ENCODE measurements around the gene IRGQ.

IRGQ gene

DNA sequence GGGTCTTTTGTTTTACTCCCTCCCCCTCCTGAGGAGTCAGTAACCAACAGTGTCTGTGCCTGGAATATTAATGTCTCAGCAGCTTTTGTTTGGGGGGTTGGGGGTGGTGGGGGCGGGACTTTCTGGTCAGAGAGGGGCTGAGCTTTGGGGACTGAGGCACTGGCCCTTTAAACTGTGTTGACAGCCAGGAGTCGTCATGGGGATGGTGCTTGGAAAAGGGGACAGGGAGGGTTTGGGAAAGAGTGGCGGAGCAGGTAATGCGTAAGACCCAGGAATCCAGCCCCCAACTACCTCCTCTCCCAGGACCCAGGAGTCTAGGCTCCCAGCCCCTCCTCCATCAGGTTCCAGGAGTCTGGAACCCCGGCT lies 38.6 kb upstream of the IRGQ start:
- DNase-seq = no peak

DNA sequence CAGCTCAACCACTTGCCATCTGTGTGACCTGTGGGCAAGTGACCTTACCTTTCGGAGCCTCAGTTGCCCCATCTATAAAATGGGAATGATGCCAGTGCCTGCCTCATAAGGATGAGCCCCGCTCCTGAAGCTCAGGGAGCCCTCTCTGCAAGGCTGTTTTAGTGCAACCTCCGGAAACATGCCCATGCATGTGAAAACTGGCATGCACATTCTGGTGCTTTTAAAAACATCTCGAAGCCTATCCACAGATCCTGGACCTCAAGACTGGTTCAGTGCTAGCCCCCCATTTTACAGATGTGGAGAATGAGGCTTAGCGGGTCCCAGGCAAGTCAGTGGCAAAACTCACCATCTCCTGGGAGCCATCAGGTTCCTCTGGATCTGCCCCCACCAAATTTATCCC lies 38.1 kb upstream of the IRGQ start:
- no peaks in the 10 kb centered on the region for H3K9me3 ChIP-seq (ENCODE audit: insufficient read depth, low read depth, low read length)
- no peak overlapping the region for H3K4ac ChIP-seq (ENCODE audit: low read depth, low read length)
- H3K79me1 ChIP-seq (ENCODE audit: low read length) = peaks cover 6% of the 10 kb centered on the region
- no peak overlapping the region for H2BK120ac ChIP-seq (ENCODE audit: insufficient read depth, low read length, poor library complexity)
- H3K79me2 ChIP-seq (ENCODE audit: control insufficient read depth, insufficient read depth, low read length, poor library complexity) = no peaks in the 10 kb centered on the region
- H3K14ac ChIP-seq (ENCODE audit: low read length) = no peak overlapping the region
- H4K12ac ChIP-seq (ENCODE audit: low read depth, low read length) = no peak overlapping the region
- no peak overlapping the region for H3K23ac ChIP-seq (ENCODE audit: low read length)
- H2AFZ ChIP-seq (ENCODE audit: insufficient read depth, low read length, poor library complexity) = no peak overlapping the region
- H3K4me2 ChIP-seq (ENCODE audit: low read length) = no peak overlapping the region
- H2AK5ac ChIP-seq (ENCODE audit: low read length) = no peak overlapping the region
- no peak overlapping the region for H2BK5ac ChIP-seq (ENCODE audit: low read depth, low read length, poor library complexity)
- H3K9ac ChIP-seq (ENCODE audit: low read length) = peak overlapping the region; percentile 15
- no CpG with 5 or more reads among the region's 5 CpGs for WGBS (ENCODE audit: extremely low coverage, insufficient coverage, insufficient read length)
- H3K27ac ChIP-seq (ENCODE audit: low read depth, low read length) = no peak overlapping the region
- H3K4me3 ChIP-seq (ENCODE audit: low read depth, low read length) = no peak overlapping the region
- H4K8ac ChIP-seq (ENCODE audit: low read depth, low read length) = no peak overlapping the region
- peaks cover 13 to 15% of the 10 kb centered on the region in 2 experiments for H3K4me1 ChIP-seq (ENCODE audit: control insufficient read depth in 1 of 2, insufficient read depth in 2 of 2, low read length in 2 of 2)
- H2BK12ac ChIP-seq (ENCODE audit: low read length) = no peak overlapping the region
- peaks cover 8% of the 10 kb centered on the region for H3K27me3 ChIP-seq (ENCODE audit: insufficient read depth, low read length)
- H3K18ac ChIP-seq (ENCODE audit: low read length) = no peak overlapping the region
- no peaks in the 10 kb centered on the region for H3K36me3 ChIP-seq (ENCODE audit: control insufficient read depth in 1 of 2, insufficient read depth in 2 of 2, low read length in 2 of 2)
- DNase-seq = no peak
- no peak overlapping the region for H4K91ac ChIP-seq (ENCODE audit: low read depth, low read length)

More for the DNA sequence above, 38.6 kb upstream of the IRGQ start:
- Histone ChIP-seq H4K12ac (ENCODE audit: low read depth, low read length) (no peak overlapping the region), H3K27ac (ENCODE audit: low read depth, low read length) (no peak overlapping the region), H3K79me2 (ENCODE audit: control insufficient read depth, insufficient read depth, low read length, poor library complexity) (no peaks in the 10 kb centered on the region), H3K36me3 (ENCODE audit: control insufficient read depth in 1 of 2, insufficient read depth in 2 of 2, low read length in 2 of 2) (no peaks in the 10 kb centered on the region), H3K27me3 (ENCODE audit: insufficient read depth, low read length) (peaks cover 13% of the 10 kb centered on the region), H3K9me3 (ENCODE audit: insufficient read depth, low read depth, low read length) (no peaks in the 10 kb centered on the region), H2AK5ac (ENCODE audit: low read length) (no peak overlapping the region), H3K9ac (ENCODE audit: low read length) (no peak overlapping the region), H3K4me1 (ENCODE audit: control insufficient read depth in 1 of 2, insufficient read depth in 2 of 2, low read length in 2 of 2) (peaks cover 13 to 15% of the 10 kb centered on the region in 2 experiments), H3K23ac (ENCODE audit: low read length) (no peak overlapping the region), H2AFZ (ENCODE audit: insufficient read depth, low read length, poor library complexity) (peak overlapping the region; percentile 5), H3K4me2 (ENCODE audit: low read length) (peak overlapping the region; percentile 55), H2BK5ac (ENCODE audit: low read depth, low read length, poor library complexity) (no peak overlapping the region), H3K4ac (ENCODE audit: low read depth, low read length) (no peak overlapping the region), H2BK120ac (ENCODE audit: insufficient read depth, low read length, poor library complexity) (no peak overlapping the region), H3K14ac (ENCODE audit: low read length) (no peak overlapping the region), H2BK12ac (ENCODE audit: low read length) (no peak overlapping the region), H3K79me1 (ENCODE audit: low read length) (peaks cover 6% of the 10 kb centered on the region), H3K18ac (ENCODE audit: low read length) (no peak overlapping the region), H3K4me3 (ENCODE audit: low read depth, low read length) (no peak overlapping the region), H4K8ac (ENCODE audit: low read depth, low read length) (peak overlapping the region; percentile 86), H4K91ac (ENCODE audit: low read depth, low read length) (no peak overlapping the region)
- no CpG with 5 or more reads among the region's 5 CpGs for WGBS (ENCODE audit: extremely low coverage, insufficient coverage, insufficient read length)

DNA sequence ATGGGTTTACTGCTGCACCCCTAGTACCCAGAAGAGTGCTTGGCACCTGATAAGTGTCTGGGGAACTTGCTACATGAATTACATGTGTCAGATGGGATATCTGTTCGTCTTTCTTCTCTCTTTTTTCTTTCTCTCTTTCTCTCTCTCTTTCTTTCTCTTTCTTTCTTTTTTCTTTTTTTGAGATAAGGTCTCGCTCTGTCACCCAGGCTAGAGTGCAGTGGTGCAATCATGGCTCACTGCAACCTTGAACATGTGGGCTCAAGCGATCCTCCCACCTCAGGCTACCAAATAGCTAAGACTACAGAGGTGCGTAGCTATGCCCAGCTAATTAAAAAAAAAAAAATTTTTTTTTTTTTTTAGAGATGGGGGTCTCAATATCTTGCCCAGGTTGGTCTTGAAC lies 37.6 kb upstream of the IRGQ start:
- H3K4me2 ChIP-seq (ENCODE audit: low read length) = no peak overlapping the region
- H3K79me2 ChIP-seq (ENCODE audit: control insufficient read depth, insufficient read depth, low read length, poor library complexity) = no peaks in the 10 kb centered on the region
- no peak overlapping the region for H3K9ac ChIP-seq (ENCODE audit: low read length)
- H3K23ac ChIP-seq (ENCODE audit: low read length) = no peak overlapping the region
- peaks cover 13 to 15% of the 10 kb centered on the region in 2 experiments for H3K4me1 ChIP-seq (ENCODE audit: control insufficient read depth in 1 of 2, insufficient read depth in 2 of 2, low read length in 2 of 2)
- no peak for DNase-seq
- H3K4me3 ChIP-seq (ENCODE audit: low read depth, low read length) = no peak overlapping the region
- H2AFZ ChIP-seq (ENCODE audit: insufficient read depth, low read length, poor library complexity) = no peak overlapping the region
- no peak overlapping the region for H3K14ac ChIP-seq (ENCODE audit: low read length)
- H3K27me3 ChIP-seq (ENCODE audit: insufficient read depth, low read length) = peaks cover 3% of the 10 kb centered on the region
- no peak overlapping the region for H4K8ac ChIP-seq (ENCODE audit: low read depth, low read length)
- no peak overlapping the region for H2BK12ac ChIP-seq (ENCODE audit: low read length)
- H2BK120ac ChIP-seq (ENCODE audit: insufficient read depth, low read length, poor library complexity) = no peak overlapping the region
- no CpG with 5 or more reads among the region's 4 CpGs for WGBS (ENCODE audit: extremely low coverage, insufficient coverage, insufficient read length)
- H3K9me3 ChIP-seq (ENCODE audit: insufficient read depth, low read depth, low read length) = no peaks in the 10 kb centered on the region
- peaks cover 6% of the 10 kb centered on the region for H3K79me1 ChIP-seq (ENCODE audit: low read length)
- H4K12ac ChIP-seq (ENCODE audit: low read depth, low read length) = no peak overlapping the region
- no peak overlapping the region for H2BK5ac ChIP-seq (ENCODE audit: low read depth, low read length, poor library complexity)
- H3K36me3 ChIP-seq (ENCODE audit: control insufficient read depth in 1 of 2, insufficient read depth in 2 of 2, low read length in 2 of 2) = no peaks in the 10 kb centered on the region
- no peak overlapping the region for H3K27ac ChIP-seq (ENCODE audit: low read depth, low read length)
- H2AK5ac ChIP-seq (ENCODE audit: low read length) = no peak overlapping the region
- no peak overlapping the region for H4K91ac ChIP-seq (ENCODE audit: low read depth, low read length)
- no peak overlapping the region for H3K18ac ChIP-seq (ENCODE audit: low read length)
- H3K4ac ChIP-seq (ENCODE audit: low read depth, low read length) = no peak overlapping the region

DNA sequence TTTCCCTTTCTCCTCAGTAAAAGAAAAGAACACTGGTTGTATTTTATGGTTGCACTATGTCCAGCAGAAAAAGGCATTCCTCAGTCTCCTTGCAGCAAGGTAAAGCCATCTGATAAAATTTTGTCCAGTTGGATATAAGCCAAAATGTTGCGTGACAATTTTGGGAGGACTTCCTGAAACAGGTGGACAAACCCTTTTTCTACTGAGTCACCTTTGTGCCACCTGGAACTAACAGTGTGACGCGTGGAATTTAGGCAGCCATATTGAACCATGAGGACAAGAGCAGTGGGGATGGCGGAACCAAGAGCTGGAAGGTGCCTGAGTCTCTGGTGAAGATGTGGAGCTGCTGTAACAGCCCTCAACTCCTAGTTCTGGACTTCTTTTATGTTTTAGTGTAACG lies 35.6 kb upstream of the IRGQ start:
- Histone ChIP-seq H3K27ac (ENCODE audit: low read depth, low read length) (no peak overlapping the region), H4K12ac (ENCODE audit: low read depth, low read length) (no peak overlapping the region), H4K91ac (ENCODE audit: low read depth, low read length) (no peak overlapping the region), H3K4me1 (ENCODE audit: control insufficient read depth in 1 of 2, insufficient read depth in 2 of 2, low read length in 2 of 2) (peaks cover 13 to 15% of the 10 kb centered on the region in 2 experiments), H3K27me3 (ENCODE audit: insufficient read depth, low read length) (no peaks in the 10 kb centered on the region), H2BK12ac (ENCODE audit: low read length) (no peak overlapping the region), H3K9ac (ENCODE audit: low read length) (no peak overlapping the region), H3K79me2 (ENCODE audit: control insufficient read depth, insufficient read depth, low read length, poor library complexity) (no peaks in the 10 kb centered on the region), H3K14ac (ENCODE audit: low read length) (no peak overlapping the region), H3K4me2 (ENCODE audit: low read length) (no peak overlapping the region), H3K18ac (ENCODE audit: low read length) (no peak overlapping the region), H4K8ac (ENCODE audit: low read depth, low read length) (no peak overlapping the region), H2BK5ac (ENCODE audit: low read depth, low read length, poor library complexity) (no peak overlapping the region), H3K9me3 (ENCODE audit: insufficient read depth, low read depth, low read length) (no peaks in the 10 kb centered on the region), H2AK5ac (ENCODE audit: low read length) (no peak overlapping the region), H2AFZ (ENCODE audit: insufficient read depth, low read length, poor library complexity) (no peak overlapping the region), H3K4ac (ENCODE audit: low read depth, low read length) (no peak overlapping the region), H3K4me3 (ENCODE audit: low read depth, low read length) (no peak overlapping the region), H3K36me3 (ENCODE audit: control insufficient read depth in 1 of 2, insufficient read depth in 2 of 2, low read length in 2 of 2) (no peaks in the 10 kb centered on the region), H3K79me1 (ENCODE audit: low read length) (peaks cover 6% of the 10 kb centered on the region), H3K23ac (ENCODE audit: low read length) (no peak overlapping the region), H2BK120ac (ENCODE audit: insufficient read depth, low read length, poor library complexity) (no peak overlapping the region)
- no peak for DNase-seq
- no CpG with 5 or more reads among the region's 5 CpGs for WGBS (ENCODE audit: extremely low coverage, insufficient coverage, insufficient read length)
